Stimulated activated CD4-positive, alpha-beta T cell treated with anti-CD3 and anti-CD28 coated beads, Interleukin-2, amount 100 ng/mL, for 4 hours (primary cell): ENCODE data around the gene C2orf81.
A peak's percentile ranks its signal among the peaks of the same experiment; 100 is the strongest.
"Not testable (repeated sequence)": the region's sequence is repeated elsewhere in the genome, so short reads cannot be mapped to it uniquely, and the experiment has no call there.

Source experiments
- DNase-seq: peaks from one replicate; pipeline ENCODE4 v3.0.0-alpha.2; 2020; ENCODE audit warnings: low read depth

C2orf81 gene

DNA sequence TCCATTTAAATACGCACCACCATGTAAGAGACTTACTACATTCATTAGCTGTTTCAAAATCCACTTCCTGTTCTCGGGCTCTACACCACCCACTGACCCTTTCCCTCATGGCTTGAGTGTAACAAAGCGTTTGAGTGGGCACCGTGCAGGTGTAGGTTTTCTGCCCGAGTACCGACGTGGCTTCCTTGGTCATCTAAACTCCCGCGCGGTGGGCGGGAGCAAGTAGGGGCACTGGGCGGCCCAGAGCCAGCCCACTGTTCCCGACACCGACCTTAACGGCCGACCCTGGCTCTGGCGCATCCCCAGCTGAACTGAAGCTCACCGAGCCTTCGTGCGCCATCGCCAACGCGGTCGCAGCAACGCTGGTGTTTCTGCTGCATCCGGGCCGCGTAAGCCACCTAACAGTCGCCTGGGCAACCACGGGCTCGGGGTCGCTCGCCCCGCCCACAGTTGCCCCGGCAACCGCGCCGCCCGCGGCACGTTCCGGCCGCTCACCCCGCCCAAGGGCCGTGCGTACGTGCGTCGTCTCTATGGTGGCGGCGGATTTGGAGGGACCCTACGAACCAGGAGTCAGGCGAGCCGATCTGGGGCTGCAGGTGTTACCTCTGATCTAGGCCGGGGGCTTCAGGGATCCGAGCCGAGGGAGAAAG lies at the start of gene C2orf81, which contains the start of gene WDR54:
Gene C2orf81, minus strand, starts transcription at position 399 of the 650 bp plus-strand sequence. Its CDS starts 59 bp downstream, at position 340.
Gene WDR54, plus strand, starts transcription at position 510 of the 650 bp plus-strand sequence. CDS start 424 bp downstream, outside the sequence.
- DNase-seq: peak; percentile 90

DNA sequence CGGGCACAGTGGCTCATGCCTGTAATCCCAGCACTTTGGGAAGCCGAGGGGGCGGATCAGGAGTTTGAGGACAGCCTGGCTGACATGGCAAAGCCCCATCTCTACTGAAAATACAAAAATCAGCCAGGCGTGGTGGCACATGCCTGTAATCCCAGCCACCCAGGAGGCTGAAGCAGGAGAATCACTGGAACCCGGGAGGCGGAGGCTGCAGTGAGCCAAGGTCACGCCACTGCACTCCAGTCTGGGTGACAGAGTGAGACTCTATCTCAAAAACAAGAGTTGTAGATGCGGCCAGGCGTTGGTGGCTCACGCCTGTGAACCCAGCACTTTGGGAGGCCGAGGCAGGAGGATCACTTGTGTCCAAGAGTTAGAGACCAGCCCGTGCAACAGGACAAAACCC lies 49.3 kb upstream of the C2orf81 start:
- DNase-seq: not testable (repeated sequence)

DNA sequence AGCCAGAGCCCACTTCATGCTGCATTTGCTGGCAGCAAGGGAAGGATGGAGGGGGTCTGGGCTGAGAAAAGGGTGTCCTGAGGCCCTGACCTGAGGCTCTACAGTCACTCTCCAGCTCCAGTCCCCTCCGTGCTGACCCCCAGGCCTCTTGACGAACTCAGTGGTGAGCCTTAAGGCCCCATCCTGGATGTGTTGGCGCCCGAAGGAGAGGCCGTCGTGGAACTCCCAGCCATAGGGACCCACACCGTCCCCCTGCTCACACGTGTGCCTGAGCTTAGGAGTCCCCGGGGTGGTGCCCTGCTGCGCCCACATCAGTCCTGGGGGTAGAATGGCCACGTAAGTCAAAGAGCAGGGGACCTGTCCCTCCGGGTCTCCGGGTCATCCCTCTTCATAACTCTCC lies 43.0 kb upstream of the C2orf81 start:
- no peak for DNase-seq

DNA sequence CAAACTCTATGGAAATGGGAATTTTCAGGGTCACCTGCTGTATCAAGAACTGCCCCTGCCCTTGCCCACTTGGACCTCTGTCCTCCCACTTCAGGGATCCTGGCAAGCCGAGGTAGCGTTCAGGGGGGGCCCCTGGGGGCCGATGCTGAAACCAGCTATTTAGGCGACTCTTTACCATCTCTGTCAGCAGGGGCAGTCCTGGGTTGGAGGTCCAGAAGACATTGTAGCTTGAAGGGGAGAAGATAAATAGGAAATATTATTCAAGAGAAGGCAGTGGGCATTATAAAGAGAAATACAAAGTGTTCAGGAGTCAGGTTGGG lies 41.3 kb upstream of the C2orf81 start:
- DNase-seq: no peak

DNA sequence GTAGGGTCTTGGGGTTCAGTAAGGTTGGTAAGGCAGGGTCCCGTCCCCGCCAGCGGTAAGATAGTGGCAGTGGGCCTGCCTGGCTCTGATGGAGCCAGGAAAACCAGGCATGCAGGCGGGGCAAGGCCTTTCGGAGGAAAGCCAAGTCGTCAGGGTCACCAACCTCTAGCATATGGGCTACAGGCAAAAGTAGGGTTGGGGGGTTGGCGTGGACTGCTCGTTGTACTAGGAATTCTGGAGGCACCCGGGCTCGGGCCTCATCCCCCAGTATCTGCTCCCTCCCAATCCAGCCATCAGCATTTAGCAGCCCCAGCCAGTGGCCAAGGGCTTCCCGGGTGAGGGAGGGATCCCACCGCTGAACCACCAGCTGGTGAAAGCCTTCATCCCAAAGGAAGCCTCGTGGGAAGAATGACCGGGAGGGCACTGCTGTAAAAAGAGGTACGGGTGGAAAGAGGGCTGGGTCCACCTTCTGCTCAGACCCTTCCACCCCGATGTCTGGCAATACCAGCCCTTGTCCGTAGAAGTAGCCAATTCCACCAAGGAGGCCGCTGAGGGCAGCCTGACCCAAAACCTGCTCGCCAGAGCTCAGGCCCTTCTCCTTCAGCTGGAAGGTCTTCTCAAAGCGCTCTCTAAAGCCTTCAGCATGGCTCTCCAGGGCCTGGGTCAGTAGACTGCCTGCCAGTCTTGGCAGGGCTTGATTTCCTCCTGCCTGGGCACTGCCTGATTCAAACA lies 40.8 kb upstream of the C2orf81 start:
- no peak for DNase-seq

DNA sequence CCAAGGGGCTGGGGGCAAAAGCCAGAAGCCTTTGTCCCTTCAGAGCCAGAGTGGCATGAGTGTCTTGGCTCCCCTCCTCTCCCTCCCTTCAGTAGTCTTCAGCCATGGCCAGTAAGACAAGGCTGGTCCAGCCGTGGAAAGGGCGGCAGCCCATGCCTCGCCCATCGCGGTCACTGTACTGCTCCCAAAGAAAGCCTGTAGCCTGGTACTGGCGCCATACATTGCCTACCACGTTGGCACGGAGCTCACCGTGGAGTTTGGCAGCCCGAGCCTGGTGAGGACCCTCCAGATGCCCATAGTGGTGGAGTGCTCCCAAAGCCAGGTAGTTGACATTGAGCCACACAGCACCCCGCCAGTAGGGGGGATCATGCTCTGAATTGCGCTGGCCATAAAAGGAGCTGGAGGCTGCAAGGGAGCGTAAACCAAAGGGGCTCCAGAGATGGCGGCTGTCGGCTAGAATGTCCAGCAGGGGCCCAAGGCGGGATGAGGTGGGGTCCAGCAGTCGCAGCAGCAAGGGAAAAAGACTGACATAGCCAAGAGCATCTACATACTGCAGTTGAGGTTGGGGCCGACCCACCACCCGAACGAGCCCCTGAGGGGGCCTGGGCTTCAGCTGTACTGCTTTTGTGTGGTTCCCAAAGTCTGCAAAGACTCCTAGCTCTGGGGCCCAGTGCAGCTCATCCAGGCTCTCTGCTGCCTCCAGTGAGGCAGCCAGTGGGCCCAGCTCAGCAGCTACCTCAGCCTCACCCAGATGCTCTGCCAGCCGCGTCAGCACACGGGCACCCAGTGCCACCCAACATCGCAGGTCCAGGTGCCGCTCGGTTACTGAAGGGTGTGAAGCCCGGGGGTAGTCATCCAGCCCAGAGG lies 40.0 kb upstream of the C2orf81 start:
- DNase-seq: no peak

DNA sequence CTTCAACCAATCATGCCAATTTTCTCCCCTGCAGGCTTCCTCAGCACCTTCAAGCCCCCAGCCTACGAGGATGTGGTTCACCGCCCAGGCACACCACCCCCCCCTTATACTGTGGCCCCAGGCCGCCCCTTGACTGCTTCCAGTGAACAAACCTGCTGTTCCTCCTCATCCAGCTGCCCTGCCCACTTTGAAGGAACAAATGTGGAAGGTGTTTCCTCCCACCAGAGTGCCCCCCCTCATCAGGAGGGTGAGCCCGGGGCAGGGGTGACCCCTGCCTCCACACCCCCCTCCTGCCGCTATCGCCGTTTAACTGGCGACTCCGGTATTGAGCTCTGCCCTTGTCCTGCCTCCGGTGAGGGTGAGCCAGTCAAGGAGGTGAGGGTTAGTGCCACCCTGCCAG lies 38.8 kb upstream of the C2orf81 start:
- not testable (repeated sequence) for DNase-seq

DNA sequence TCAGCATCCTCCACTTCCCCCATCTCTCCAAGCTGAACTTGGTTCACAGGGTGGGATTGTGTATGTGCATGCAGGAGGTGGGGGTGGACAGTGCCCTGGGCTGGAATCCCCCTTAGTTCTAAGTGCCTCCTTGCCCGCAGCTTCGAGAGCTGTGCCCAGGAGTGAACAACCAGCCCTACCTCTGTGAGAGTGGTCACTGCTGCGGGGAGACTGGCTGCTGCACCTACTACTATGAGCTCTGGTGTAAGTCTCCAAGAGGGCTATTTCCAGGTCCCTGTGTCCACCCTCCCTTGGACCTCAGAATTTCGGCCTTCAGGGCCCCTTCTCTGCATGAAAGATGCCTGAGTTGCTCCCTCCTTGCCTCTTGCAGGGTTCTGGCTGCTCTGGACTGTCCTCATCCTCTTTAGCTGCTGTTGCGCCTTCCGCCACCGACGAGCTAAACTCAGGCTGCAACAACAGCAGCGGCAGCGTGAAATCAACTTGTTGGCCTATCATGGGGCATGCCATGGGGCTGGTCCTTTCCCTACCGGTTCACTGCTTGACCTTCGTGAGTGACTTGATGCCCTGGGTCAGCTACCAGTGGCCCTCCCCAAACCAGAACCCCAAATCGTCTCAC lies 38.2 kb upstream of the C2orf81 start:
- not testable (repeated sequence) for DNase-seq

DNA sequence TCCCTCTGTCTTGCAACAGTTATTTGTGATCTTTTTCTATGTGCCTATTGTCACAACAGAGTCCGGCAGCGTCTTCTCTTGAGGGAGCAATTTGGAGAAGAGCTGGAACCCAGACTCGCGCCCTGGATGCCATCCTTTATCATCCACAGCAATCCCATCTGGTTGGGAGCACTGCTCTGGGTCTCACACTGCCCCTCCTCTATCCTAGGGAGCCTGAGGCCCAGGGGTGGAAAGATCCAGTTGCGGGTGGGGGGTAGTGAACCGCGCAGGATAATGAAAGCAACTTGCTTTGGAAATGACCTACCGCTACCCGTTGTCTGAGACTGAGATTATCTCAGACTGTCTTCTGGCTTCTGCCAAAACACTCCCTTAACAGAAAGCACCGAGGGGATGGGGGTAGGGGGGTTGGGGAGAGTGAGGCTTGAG lies 37.5 kb upstream of the C2orf81 start:
- no peak for DNase-seq

DNA sequence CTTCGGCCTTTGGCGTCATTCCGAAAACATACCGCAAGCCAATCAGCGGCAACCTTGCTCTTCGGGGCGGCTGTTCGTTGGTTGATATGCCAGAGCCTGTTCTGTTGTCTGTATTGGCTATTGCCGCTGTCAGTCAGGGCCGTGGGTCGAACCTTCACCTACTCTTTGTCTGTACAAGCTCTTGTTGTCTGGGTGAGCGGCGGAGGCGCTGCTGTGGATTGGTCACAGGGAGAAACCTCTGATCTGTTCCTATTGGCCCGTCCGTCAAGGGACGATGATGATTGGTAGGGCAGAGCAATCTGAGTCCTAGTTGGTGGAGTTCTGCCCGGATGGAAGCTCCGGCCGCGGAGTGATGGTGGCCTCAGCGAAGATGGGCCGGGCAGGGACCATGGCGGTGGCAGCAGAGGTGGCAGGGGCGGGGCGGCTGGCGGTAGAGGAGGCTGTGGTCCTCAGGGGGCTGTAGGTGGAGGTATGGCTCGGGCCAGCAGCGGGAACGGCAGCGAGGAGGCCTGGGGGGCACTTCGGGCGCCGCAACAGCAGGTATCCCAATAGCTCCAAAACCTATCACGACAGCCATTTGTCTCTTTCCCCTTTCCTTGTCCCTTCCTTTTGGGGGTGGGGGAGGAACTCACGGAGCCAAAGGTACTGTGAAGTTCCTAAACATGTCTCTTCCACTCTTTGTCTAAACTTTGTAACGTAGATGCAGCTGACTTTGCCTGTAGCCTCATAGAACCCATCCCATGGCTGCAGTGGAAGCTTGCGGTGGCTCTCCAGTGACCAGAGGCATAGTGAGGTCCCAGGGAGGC lies 36.9 kb upstream of the C2orf81 start, which contains the start of gene WBP1:
Gene WBP1, plus strand, starts transcription at position 307 of the 806 bp plus-strand sequence. Its CDS starts 165 bp downstream, at position 472.
- peak; percentile 98 for DNase-seq

DNA sequence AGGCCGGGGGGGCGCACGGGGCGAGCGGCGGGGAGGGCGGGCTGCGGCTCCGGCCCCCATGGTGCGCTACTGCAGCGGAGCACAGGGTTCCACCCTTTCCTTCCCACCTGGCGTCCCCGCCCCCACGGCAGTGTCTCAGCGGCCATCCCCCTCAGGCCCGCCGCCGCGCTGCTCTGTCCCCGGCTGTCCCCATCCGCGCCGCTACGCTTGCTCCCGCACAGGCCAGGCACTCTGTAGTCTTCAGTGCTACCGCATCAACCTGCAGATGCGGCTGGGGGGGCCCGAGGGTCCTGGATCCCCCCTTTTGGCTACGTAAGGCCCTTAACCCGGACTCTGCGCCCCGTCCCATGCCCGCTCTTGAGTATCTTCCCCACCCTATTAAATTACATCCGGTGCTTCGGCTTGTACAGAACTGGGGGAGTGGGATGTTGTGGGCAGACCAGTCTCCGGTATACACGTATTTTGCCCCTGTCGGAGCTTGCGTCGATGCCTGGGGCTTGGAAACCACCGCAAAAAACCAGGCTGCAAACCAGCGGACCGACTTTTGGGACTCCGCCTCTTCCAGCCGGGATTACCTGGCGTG lies 36.2 kb upstream of the C2orf81 start:
- DNase-seq: peak; percentile 73

DNA sequence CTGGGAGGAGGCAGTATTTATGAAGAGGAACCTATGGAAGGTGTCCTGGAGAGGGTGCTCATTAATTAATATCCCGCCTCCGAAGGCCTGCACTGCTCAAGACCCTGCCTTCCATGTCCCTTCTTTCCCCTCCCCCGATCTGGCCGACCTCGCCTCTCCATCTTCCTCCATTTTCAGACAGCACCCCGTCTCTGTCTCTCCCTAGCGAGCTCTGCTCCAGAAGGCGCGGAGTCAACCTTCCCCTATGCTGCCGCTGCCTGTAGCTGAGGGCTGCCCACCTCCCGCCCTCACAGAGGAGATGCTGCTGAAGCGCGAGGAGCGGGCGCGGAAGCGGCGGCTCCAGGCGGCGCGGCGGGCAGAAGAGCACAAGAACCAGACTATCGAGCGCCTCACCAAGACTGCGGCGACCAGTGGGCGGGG lies 35.7 kb upstream of the C2orf81 start:
- DNase-seq: no peak

DNA sequence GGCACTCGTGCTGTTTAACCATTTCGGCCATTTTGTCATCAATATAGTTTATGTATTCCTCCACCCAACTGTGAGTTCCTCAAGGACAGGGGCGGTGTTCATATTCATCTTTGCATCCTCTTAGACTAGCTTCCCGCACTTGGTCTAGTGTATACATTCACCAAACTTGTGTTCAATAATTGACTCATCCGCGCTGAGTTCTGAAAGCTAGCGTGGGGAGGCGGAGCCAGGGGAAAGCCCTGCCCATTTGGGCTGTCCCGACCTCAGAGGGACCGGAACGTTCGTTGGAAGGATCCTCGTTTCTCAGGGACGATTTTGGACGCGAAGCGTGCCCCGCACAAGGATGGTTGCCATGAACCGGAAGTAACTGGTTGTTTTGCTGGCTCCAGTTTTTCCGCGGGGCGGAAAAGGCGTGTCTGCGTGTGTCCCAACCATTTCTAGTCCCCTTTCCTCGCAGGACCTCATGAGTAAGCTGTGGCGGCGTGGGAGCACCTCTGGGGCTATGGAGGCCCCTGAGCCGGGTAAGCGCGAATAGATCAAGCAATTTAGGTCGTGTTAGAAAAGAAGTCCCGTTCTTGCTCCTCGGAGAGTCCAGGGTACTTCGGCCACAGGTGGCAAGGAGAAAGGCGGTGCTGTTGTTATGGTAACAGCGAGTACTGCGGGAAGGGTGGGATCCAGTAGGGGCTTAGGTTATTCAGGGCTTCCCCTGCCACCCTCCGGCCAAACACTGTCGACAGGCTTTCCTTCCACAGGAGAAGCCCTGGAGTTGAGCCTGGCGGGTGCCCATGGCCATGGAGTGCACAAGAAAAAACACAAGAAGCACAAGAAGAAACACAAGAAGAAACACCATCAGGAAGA lies 33.5 kb upstream of the C2orf81 start, which contains the start of gene INO80B:
Gene INO80B, plus strand, starts transcription at position 434 of the 858 bp plus-strand sequence. Its CDS starts 30 bp downstream, at position 464.
- DNase-seq: peak; percentile 97

DNA sequence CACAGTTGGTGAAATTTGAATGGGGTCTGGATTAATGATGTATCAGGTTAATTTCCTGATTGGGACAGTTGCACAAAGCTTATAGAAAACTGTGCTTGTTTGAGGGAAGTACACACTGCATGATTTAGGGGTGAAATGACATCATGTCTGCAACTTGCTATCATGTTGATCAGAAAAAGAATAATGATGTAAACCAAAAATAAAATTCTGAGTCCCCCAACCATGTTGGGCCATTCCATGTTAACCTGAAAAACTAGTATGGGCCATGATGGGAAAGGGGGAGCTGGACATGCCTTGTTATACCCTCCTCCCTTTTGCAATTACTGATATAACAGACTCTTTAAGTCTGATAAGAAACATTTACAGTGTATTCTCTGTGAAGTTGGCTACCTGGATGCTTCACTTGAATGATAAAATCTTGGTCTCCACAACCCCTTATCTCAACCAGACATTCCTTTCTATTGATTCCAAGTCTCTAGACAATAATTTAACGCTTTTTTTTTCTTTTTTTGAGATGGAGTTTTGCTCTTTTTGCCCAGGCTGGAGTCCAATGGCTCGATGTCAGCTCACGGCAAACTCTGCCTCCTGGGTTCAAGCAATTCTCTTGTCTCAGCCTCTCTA lies 29.3 kb upstream of the C2orf81 start:
- no peak for DNase-seq

DNA sequence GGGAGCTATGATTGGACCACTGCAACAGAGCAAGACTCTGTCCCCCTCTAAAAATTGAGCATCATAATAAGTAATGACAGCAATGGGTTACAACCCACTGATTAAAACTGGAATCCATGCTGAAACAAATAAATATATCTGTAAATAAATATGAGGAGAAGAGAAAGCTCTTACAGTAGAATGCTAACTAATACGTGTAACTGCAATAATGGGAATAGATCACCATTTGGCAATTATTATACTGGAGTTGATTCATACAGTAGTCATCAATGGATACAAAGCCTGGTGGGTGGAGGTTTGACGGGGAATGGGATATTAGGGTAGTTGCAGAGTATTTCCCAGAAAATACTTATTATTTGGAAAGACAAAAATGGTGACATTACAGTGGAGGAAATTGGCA lies 27.4 kb upstream of the C2orf81 start:
- DNase-seq: no peak

DNA sequence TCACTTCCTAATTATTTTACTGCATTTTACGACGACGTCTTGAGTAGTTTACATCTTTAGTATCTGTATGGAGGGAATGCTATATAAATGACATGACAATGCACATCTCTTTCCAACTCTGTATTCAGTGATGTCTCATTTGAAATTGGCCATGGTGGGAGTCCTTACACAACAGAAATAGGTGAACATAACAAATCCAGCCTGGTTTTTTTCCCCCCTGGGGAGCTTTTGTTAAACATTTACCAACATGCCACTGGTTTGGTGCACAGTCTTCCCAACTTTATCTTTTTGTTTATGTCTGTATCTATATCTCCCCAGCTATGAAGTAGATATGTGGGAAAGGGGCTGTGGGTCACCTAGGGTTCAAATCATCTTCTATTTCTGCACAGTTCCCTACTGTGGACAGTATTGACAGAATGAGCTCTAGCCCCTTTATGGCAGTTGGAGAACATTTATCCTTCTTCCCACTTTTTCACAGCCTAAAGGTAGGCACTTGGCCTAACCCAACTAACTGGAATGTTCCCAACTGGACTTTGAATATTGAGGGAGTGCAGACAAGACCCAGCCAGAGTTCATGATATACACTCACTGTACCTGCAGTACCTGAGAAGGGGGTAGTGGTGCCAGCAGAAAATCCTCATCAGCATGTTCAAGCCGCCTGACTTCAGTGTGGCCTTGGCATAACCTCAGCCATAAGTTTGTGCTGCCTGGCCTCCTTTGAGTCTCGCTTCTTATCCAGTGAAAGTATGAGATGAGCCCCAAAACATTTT lies 26.0 kb upstream of the C2orf81 start:
- DNase-seq: no peak

DNA sequence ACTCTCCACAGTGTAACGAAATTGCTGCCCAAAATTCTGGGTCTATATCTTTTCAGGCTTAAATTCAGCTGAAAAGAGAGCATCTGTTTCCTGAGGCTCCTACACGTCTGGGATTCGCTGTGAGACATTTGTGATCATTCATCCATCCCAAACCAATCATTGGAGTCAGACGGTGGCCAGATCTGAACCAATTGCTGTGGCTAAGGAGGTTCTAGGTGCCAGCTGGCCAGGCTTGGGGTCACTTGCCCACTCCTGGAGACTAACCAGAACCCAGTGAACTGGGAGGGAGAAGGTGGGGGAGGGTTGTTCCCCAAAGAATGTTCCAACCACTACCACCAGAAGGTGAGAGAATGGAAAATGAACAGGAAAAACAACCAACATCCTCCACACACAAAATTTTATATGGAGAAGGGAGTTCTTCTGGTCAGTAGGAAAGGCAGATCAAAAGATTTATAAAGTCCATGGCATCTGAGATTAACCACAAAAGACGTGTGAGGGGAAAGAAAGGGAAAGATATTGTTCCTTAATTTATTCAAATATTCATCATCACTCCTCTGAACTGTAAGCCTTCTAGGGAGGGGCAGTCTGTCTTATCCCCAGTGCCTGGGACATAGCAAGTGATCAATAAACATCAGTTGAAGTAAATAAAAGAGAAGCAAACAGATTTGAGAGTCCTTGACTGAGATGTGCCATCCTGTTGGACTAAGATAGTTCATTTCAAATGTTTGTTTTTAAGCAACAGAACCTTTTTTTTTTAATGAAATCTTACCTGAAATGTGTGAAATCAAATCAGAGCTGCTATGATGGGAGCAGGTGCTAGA lies 23.3 kb upstream of the C2orf81 start:
- DNase-seq: no peak
